ENCODE measurements around the gene PGBD5.

PGBD5 gene

GRCh38 chr1:230350208-230350921, 75.8 kb downstream of the PGBD5 start:
- DNase-seq (ENCODE audit: low read depth): no peak
- no peak overlapping the region for H3K4me3 ChIP-seq (ENCODE audit: control insufficient read depth, low read depth, low read length)
- TF ChIP-seq, protein P1, sequence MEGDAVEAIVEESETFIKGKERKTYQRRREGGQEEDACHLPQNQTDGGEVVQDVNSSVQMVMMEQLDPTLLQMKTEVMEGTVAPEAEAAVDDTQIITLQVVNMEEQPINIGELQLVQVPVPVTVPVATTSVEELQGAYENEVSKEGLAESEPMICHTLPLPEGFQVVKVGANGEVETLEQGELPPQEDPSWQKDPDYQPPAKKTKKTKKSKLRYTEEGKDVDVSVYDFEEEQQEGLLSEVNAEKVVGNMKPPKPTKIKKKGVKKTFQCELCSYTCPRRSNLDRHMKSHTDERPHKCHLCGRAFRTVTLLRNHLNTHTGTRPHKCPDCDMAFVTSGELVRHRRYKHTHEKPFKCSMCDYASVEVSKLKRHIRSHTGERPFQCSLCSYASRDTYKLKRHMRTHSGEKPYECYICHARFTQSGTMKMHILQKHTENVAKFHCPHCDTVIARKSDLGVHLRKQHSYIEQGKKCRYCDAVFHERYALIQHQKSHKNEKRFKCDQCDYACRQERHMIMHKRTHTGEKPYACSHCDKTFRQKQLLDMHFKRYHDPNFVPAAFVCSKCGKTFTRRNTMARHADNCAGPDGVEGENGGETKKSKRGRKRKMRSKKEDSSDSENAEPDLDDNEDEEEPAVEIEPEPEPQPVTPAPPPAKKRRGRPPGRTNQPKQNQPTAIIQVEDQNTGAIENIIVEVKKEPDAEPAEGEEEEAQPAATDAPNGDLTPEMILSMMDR (IDR thresholded peaks at IDR 0.05; ENCODE audit: control insufficient read depth, insufficient read depth, low read depth, low read length, missing control alignments): no peak

DNA sequence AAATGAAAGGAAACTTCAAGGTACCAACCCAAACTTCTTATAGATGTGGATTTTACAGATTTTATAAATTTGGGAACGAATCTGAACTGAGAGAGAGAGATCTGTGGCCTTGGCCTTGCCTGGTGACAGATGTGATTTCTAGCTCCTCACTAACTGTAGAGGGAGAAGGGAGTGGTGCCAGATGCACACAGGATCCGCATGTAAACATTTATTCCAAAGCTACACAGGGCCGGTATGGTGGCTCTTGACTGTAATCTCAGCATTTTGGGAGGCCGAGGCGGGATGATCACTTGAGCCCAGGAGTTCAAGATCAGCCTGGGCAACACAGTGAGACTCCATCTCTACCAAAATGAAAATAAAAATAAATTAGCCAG, 77.1 kb downstream of the PGBD5 start:
- DNase-seq (ENCODE audit: low read depth): no peak
- TF ChIP-seq, protein P1 (IDR thresholded peaks at IDR 0.05; ENCODE audit: control insufficient read depth, insufficient read depth, low read depth, low read length, missing control alignments): no peak
- no peak overlapping the region for H3K4me3 ChIP-seq (ENCODE audit: control insufficient read depth, low read depth, low read length)

DNA sequence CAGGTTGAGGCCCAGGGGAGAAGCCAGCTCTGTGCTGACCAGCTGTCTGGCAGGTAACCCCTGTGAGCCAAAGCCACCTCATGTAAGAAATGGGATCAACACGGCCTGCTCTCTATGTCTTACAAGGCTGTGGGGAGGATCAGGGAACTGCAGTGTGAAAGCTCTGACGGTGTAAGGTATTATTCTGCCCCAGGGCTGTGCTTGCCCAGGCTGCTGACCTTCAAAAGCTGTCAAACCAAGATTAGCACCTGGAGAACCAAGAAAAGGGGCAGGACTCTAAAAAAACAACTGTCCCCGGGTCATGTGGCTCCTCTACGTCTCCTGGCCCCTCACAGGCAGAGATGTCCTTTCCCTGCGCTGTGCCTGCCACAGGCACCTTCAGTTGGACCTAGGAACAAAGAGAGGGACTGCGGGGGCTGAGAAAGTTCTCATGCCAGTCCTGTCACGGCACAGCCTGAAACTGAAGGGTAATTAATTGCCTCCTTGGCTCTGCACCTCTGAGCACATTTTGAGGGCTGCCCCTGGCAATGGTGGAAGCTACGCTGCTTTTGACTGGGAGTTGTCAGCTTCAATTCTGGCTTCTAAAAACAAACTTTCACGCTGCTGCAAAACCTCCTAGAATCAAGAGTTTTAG, 77.6 kb downstream of the PGBD5 start:
- no peak overlapping the region for H3K4me3 ChIP-seq (ENCODE audit: control insufficient read depth, low read depth, low read length)
- TF ChIP-seq, protein P1 (IDR thresholded peaks at IDR 0.05; ENCODE audit: control insufficient read depth, insufficient read depth, low read depth, low read length, missing control alignments): no peak
- DNase-seq (ENCODE audit: low read depth): no peak

- DNase-seq (ENCODE audit: low read depth): no peak
- TF ChIP-seq, protein P1 (IDR thresholded peaks at IDR 0.05; ENCODE audit: control insufficient read depth, insufficient read depth, low read depth, low read length, missing control alignments): no peak
- H3K4me3 ChIP-seq (ENCODE audit: control insufficient read depth, low read depth, low read length): no peak overlapping the region
Measured at GRCh38 chr1:230347896-230348295, 78.2 kb downstream of the PGBD5 start.

- no peak for DNase-seq (ENCODE audit: low read depth)
- H3K4me3 ChIP-seq (ENCODE audit: control insufficient read depth, low read depth, low read length): no peak overlapping the region
- TF ChIP-seq, protein P1 (IDR thresholded peaks at IDR 0.05; ENCODE audit: control insufficient read depth, insufficient read depth, low read depth, low read length, missing control alignments): no peak
Measured at GRCh38 chr1:230345139-230345885, 80.8 kb downstream of the PGBD5 start.

GRCh38 chr1:230342699-230343098, 83.4 kb downstream of the PGBD5 start:
- H3K4me3 ChIP-seq (ENCODE audit: control insufficient read depth, low read depth, low read length): no peak overlapping the region
- no peak for DNase-seq (ENCODE audit: low read depth)
- TF ChIP-seq, protein P1 (IDR thresholded peaks at IDR 0.05; ENCODE audit: control insufficient read depth, insufficient read depth, low read depth, low read length, missing control alignments): no peak

Measured in AG09309 (cell line).